Liver (tissue), 9 donors: ENCODE results near the gene TBC1D4. TPM values are rescaled to one million over a fixed set of nuclear protein-coding genes. Genes with fewer than 3 reads are reported as not detected.

Experiments
- DNase-seq: peaks from one replicate; pipeline ENCODE4 v3.0.0-alpha.2; 2017; ENCODE audit warnings: low spot score
- H3K27ac ChIP-seq, 2 donors: one replicate each; pipeline ENCODE4 v1.7.0; 2013; ENCODE audit warnings: inconsistent platforms in 2 of 2, low read length in 2 of 2, control low read depth in 1 of 2, low read depth in 1 of 2, mild to moderate bottlenecking in 1 of 2
- H3K27me3 ChIP-seq, 4 donors: one replicate each; pipeline versions ENCODE4 v1.6.1 to v1.7.0; 2013; ENCODE audit warnings: low read length in 3 of 4, inconsistent platforms in 1 of 4, mild to moderate bottlenecking in 1 of 4, moderate library complexity in 1 of 4; ENCODE audit not compliant: control insufficient read depth in 4 of 4, insufficient read depth in 4 of 4
- H3K36me3 ChIP-seq, 4 donors: one replicate each; pipeline versions ENCODE4 v1.6.1 to v1.7.0; 2013; ENCODE audit warnings: low read length in 3 of 4, mild to moderate bottlenecking in 3 of 4, low read depth in 1 of 4, moderate library complexity in 1 of 4; ENCODE audit not compliant: control insufficient read depth in 4 of 4, insufficient read depth in 3 of 4
- H3K4me1 ChIP-seq, 4 donors: one replicate each; pipeline versions ENCODE4 v1.6.1 to v1.7.0; 2013; ENCODE audit warnings: low read length in 3 of 4, mild to moderate bottlenecking in 3 of 4, moderate library complexity in 1 of 4; ENCODE audit not compliant: control insufficient read depth in 4 of 4, insufficient read depth in 4 of 4
- H3K4me3 ChIP-seq, 3 donors: one replicate each; pipeline versions ENCODE4 v1.6.1 to v1.7.0; 2013; ENCODE audit warnings: low read length in 3 of 3, control low read depth in 1 of 3, low read depth in 1 of 3, mild to moderate bottlenecking in 1 of 3
- H3K9ac ChIP-seq, 2 donors: one replicate each; pipeline ENCODE4 v1.7.0; 2013; ENCODE audit warnings: low read length in 2 of 2, mild to moderate bottlenecking in 2 of 2, moderate library complexity in 2 of 2, control low read depth in 1 of 2, low read depth in 1 of 2
- H3K9me3 ChIP-seq, 4 donors: one replicate each; pipeline versions ENCODE4 v1.6.1 to v1.7.0; 2013; ENCODE audit warnings: low read length in 3 of 4; ENCODE audit not compliant: control insufficient read depth in 4 of 4
- EGR1 ChIP-seq, 2 donors: IDR thresholded peaks; 2 replicates each; pipeline ENCODE4 v1.6.1; 2016 to 2018; ENCODE audit warnings: antibody characterized with exemption in 2 of 2, low read depth in 2 of 2
- FOXA1 ChIP-seq: IDR thresholded peaks from 2 replicates; pipeline ENCODE4 v1.6.1; 2016; ENCODE audit warnings: antibody characterized with exemption
- FOXA2 ChIP-seq: IDR thresholded peaks from 2 replicates; pipeline ENCODE4 v1.6.1; 2016; ENCODE audit warnings: antibody characterized with exemption
- GABPA ChIP-seq, 2 donors: IDR thresholded peaks in 1 of 2; conservative IDR thresholded peaks in 1 of 2; 2 replicates each; pipeline ENCODE4 v1.6.1; 2016; ENCODE audit warnings: antibody characterized with exemption in 2 of 2, mild to moderate bottlenecking in 1 of 2, moderate library complexity in 1 of 2
- HNF4A ChIP-seq, 2 donors: conservative IDR thresholded peaks; 2 replicates each; pipeline ENCODE4 v1.6.1; 2016; ENCODE audit warnings: antibody characterized with exemption in 2 of 2, mild to moderate bottlenecking in 2 of 2
- HNF4G ChIP-seq: IDR thresholded peaks from 2 replicates; pipeline ENCODE4 v1.6.1; 2016; ENCODE audit warnings: antibody characterized with exemption
- JUND ChIP-seq, 2 donors: IDR thresholded peaks; 2 replicates each; pipeline ENCODE4 v1.6.1; 2016; ENCODE audit warnings: antibody characterized with exemption in 2 of 2
- NR2F2 ChIP-seq: IDR thresholded peaks from 2 replicates; pipeline ENCODE4 v1.6.1; 2016; ENCODE audit warnings: antibody characterized with exemption
- RAD21 ChIP-seq, 2 donors: IDR thresholded peaks; 2 replicates each; pipeline ENCODE4 v1.6.1; 2016; ENCODE audit warnings: antibody characterized with exemption in 2 of 2, mild to moderate bottlenecking in 2 of 2
- RXRA ChIP-seq, 2 donors: IDR thresholded peaks; 2 replicates each; pipeline ENCODE4 v1.6.1; 2017 to 2018; ENCODE audit warnings: antibody characterized with exemption in 2 of 2, mild to moderate bottlenecking in 1 of 2
- SP1 ChIP-seq: IDR thresholded peaks from 2 replicates; pipeline ENCODE4 v1.6.1; 2018; ENCODE audit warnings: antibody characterized with exemption, mild to moderate bottlenecking
- TAF1 ChIP-seq: conservative IDR thresholded peaks from 2 replicates; pipeline ENCODE4 v1.6.1; 2016; ENCODE audit warnings: antibody characterized with exemption, mild to moderate bottlenecking
- YY1 ChIP-seq: IDR thresholded peaks from 2 replicates; pipeline ENCODE4 v1.6.1; 2016; ENCODE audit warnings: antibody characterized with exemption, mild to moderate bottlenecking
- WGBS: extraction: QIAGEN DNeasy Blood & Tissue Kit; methylation state at CpG from one replicate; pipeline ENCODE4 v1.1.7; 2013; 5-methylcytosine and 5-hydroxymethylcytosine counted together
- polyA plus RNA-seq, 2 donors: library from polyadenylated mRNA; stranded (reverse) in 1 of 2; unstranded in 1 of 2; fragments of 200-250 nt in 1 of 2; fragments of >200 nt in 1 of 2; fragmentation: Nextera tagmentation in 1 of 2; extraction: Ambion mirVana in 1 of 2; gene quantifications; one replicate each; pipeline versions ENCODE4 v1.2.1 to v1.2.3, GENCODE V29; 2013 to 2015
- total RNA-seq, 2 donors: library from RNA; depleted of rRNA; stranded (reverse); fragments of >200 nt; gene quantifications; one replicate each; pipeline ENCODE4 v1.2.3, GENCODE V29; 2014
- TF ChIP-seq, protein P1 (sequence below): IDR thresholded peaks from 2 replicates; pipeline ENCODE4 v1.6.1; 2016; ENCODE audit warnings: antibody characterized with exemption
- TF ChIP-seq, protein P2 (sequence below): IDR thresholded peaks from 2 replicates; pipeline ENCODE4 v1.6.1; 2016; ENCODE audit warnings: antibody characterized with exemption
- TF ChIP-seq, protein P3 (sequence below): IDR thresholded peaks from 2 replicates; pipeline ENCODE4 v1.6.1; 2016; ENCODE audit warnings: antibody characterized with exemption, mild to moderate bottlenecking
- TF ChIP-seq, protein P4 (sequence below): fragments of 150-350 bp; IDR thresholded peaks from 2 replicates; pipeline ENCODE4 v1.5.1; 2017; ENCODE audit warnings: improper control_type of control experiment, low read depth, low read length; ENCODE audit not compliant: missing input control
- TF ChIP-seq, protein P5 (sequence below): IDR thresholded peaks from 2 replicates; pipeline ENCODE4 v1.6.1; 2016; ENCODE audit warnings: antibody characterized with exemption
- donor health status: healthy.
- donor health status: healthy.
- donor health status: healthy.
- donor health status: healthy.
- donor health status: healthy.

Gene TBC1D4
- total and polyA plus RNA-seq, 4 donors: 2.3 to 11.1 (median 6.5) TPM

DNA sequence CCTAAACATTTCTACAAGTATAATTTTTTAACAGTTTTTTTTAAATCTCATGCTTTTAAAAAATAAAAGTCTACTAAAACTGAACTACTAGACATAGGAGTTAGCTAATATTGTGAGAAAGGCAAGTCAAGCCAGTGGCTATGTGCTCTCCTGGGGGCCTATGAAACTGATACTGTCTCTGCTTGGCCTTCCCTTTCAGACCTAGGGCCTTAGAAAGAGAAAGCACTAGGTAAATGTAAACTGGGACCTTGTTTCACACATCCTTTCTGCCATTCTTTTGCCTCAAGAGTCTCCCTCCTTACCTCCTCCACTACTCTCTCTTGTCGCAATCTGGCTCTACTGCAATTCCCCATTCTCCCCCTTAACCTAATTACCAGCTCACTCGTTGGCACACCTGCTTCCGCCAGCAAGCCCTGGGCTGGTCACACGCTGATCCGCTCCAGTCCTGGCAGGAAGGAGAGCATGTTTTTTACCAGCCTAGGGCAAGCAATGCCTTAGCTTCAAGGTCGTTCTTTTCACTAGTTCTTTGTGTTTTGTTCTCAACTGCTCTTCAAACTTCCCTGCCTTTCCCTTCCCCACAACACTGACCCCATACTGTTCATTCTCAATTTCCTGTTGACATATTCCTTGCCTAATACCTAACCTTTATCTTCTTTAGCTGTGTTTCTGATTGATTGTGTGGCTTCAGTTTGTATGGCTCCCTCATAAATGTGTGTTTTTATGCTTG, 23.1 kb downstream of the TBC1D4 start:
- DNase-seq: no peak
- H3K27me3 ChIP-seq: no peaks in the 10 kb centered on the region
- no peaks in the 10 kb centered on the region for H3K36me3 ChIP-seq
- H3K9ac ChIP-seq: peak overlapping the region in 1 of 2 donors; percentile 27
- H3K4me3 ChIP-seq: peak overlapping the region in 1 of 3 donors; percentile 32
- no peaks in the 10 kb centered on the region for H3K9me3 ChIP-seq
- peak overlapping the region; percentile 32 to 95 for H3K27ac ChIP-seq
- TF ChIP-seq JUND (IDR thresholded peaks at IDR 0.05) (no peak), TAF1 (no peak), YY1 (peak; percentile 78), FOXA2 (peak; percentile 81), FOXA1 (peak; percentile 62), EGR1 (IDR thresholded peaks at IDR 0.05; ENCODE audit: low read depth in 2 of 2) (peak in 1 of 2 donors; percentile 26), RAD21 (IDR thresholded peaks at IDR 0.05) (peak; percentile 16 to 19), RXRA (IDR thresholded peaks at IDR 0.05) (peak; percentile 54 to 67), HNF4G (no peak), GABPA (IDR thresholded peaks at IDR 0.05 in 1 of 2, conservative IDR thresholded peaks at IDR 0.05 in 1 of 2) (peak in 1 of 2 donors; percentile 68), HNF4A (conservative IDR thresholded peaks at IDR 0.05) (peak; percentile 35 to 39), SP1 (peak; percentile 84), NR2F2 (no peak)
- TF ChIP-seq, protein P1, sequence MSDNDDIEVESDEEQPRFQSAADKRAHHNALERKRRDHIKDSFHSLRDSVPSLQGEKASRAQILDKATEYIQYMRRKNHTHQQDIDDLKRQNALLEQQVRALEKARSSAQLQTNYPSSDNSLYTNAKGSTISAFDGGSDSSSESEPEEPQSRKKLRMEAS: peak; percentile 31
- TF ChIP-seq, protein P2, sequence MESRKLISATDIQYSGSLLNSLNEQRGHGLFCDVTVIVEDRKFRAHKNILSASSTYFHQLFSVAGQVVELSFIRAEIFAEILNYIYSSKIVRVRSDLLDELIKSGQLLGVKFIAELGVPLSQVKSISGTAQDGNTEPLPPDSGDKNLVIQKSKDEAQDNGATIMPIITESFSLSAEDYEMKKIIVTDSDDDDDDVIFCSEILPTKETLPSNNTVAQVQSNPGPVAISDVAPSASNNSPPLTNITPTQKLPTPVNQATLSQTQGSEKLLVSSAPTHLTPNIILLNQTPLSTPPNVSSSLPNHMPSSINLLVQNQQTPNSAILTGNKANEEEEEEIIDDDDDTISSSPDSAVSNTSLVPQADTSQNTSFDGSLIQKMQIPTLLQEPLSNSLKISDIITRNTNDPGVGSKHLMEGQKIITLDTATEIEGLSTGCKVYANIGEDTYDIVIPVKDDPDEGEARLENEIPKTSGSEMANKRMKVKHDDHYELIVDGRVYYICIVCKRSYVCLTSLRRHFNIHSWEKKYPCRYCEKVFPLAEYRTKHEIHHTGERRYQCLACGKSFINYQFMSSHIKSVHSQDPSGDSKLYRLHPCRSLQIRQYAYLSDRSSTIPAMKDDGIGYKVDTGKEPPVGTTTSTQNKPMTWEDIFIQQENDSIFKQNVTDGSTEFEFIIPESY: no peak
- TF ChIP-seq, protein P3, sequence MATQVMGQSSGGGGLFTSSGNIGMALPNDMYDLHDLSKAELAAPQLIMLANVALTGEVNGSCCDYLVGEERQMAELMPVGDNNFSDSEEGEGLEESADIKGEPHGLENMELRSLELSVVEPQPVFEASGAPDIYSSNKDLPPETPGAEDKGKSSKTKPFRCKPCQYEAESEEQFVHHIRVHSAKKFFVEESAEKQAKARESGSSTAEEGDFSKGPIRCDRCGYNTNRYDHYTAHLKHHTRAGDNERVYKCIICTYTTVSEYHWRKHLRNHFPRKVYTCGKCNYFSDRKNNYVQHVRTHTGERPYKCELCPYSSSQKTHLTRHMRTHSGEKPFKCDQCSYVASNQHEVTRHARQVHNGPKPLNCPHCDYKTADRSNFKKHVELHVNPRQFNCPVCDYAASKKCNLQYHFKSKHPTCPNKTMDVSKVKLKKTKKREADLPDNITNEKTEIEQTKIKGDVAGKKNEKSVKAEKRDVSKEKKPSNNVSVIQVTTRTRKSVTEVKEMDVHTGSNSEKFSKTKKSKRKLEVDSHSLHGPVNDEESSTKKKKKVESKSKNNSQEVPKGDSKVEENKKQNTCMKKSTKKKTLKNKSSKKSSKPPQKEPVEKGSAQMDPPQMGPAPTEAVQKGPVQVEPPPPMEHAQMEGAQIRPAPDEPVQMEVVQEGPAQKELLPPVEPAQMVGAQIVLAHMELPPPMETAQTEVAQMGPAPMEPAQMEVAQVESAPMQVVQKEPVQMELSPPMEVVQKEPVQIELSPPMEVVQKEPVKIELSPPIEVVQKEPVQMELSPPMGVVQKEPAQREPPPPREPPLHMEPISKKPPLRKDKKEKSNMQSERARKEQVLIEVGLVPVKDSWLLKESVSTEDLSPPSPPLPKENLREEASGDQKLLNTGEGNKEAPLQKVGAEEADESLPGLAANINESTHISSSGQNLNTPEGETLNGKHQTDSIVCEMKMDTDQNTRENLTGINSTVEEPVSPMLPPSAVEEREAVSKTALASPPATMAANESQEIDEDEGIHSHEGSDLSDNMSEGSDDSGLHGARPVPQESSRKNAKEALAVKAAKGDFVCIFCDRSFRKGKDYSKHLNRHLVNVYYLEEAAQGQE: peak; percentile 40
- TF ChIP-seq, protein P4, sequence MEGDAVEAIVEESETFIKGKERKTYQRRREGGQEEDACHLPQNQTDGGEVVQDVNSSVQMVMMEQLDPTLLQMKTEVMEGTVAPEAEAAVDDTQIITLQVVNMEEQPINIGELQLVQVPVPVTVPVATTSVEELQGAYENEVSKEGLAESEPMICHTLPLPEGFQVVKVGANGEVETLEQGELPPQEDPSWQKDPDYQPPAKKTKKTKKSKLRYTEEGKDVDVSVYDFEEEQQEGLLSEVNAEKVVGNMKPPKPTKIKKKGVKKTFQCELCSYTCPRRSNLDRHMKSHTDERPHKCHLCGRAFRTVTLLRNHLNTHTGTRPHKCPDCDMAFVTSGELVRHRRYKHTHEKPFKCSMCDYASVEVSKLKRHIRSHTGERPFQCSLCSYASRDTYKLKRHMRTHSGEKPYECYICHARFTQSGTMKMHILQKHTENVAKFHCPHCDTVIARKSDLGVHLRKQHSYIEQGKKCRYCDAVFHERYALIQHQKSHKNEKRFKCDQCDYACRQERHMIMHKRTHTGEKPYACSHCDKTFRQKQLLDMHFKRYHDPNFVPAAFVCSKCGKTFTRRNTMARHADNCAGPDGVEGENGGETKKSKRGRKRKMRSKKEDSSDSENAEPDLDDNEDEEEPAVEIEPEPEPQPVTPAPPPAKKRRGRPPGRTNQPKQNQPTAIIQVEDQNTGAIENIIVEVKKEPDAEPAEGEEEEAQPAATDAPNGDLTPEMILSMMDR: no peak
- TF ChIP-seq, protein P5, sequence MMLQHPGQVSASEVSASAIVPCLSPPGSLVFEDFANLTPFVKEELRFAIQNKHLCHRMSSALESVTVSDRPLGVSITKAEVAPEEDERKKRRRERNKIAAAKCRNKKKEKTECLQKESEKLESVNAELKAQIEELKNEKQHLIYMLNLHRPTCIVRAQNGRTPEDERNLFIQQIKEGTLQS: no peak
- 33% methylated on average over 6 of the region's 6 CpGs for WGBS
- peaks cover 0 to 8% (median 4%) of the 10 kb centered on the region in 4 donors for H3K4me1 ChIP-seq
